HCEC 1CT (cell line): ENCODE results near the gene HGFAC.
A peak's percentile ranks its signal among the peaks of the same experiment; 100 is the strongest.
"Not testable (repeated sequence)": the region's sequence is repeated elsewhere in the genome, so short reads cannot be mapped to it uniquely, and the experiment has no call there.

Source experiments
- DNase-seq: peaks from one replicate; pipeline ENCODE4 v3.0.0-alpha.2; 2017

The HGFAC gene

DNA sequence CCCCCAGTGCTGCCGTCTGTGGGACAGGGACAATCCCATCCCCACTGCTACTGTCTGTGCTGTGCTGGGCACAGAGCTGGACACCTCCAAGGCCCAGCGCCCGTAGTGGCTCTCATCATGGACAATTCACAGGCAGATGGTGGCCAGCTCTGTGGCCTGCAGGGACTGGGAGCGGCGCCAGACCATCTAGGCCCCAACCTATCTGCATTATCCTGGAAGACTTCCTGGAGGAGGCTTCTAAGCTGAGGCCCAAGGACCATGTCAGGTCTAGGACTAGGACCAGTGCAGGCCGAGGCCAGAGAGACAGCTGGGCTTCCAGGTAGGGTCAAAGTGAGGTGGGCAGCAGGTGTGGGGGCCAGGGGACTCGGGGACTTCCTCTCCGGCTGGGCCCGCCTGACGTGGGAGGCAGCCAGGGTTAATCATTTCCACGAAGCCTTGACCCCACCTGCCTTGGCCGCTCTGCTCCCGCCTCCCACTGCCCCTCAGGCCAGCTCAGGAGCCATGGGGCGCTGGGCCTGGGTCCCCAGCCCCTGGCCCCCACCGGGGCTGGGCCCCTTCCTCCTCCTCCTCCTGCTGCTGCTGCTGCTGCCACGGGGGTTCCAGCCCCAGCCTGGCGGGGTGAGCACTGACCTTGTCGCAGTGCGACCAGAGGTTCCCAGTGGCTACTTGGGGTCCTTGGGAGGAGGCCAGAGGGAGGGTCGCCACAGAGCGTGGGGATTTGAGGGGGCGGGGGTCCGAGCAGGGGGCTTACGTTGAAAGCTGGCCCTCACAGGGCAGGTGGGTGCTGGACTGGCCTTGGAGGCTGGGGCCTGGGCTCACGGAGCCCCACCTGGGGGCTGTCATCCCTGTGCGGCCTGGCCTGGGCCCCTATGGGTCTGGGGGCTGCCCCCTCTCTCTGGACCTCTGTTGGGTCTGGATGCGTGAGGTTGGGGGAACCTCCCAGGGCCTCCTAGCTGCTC lies at the start of gene HGFAC:
Gene HGFAC, plus strand, starts transcription at position 468 of the 959 bp plus-strand sequence. Its CDS starts 34 bp downstream, at position 502.
- DNase-seq = no peak

DNA sequence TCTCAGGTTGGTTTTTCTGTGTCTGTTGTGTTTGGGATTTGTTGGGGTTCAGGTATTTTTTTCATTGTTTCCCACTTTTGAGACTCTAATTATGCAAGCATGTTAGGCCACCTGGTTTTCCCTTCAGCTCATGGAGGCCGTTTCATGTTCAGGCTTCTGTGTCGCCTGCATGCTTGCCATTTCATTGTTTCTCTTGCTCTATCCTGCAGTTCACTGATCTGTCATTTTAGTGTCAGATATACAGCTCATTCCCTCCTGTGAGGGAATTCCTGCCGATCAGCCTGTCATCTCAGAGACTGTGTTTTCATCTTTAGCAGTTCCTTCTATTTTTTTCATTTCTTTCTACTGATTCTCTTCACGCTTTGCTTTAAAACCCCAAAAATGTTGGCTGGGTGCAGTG lies 49.4 kb upstream of the HGFAC start:
- DNase-seq = no peak

DNA sequence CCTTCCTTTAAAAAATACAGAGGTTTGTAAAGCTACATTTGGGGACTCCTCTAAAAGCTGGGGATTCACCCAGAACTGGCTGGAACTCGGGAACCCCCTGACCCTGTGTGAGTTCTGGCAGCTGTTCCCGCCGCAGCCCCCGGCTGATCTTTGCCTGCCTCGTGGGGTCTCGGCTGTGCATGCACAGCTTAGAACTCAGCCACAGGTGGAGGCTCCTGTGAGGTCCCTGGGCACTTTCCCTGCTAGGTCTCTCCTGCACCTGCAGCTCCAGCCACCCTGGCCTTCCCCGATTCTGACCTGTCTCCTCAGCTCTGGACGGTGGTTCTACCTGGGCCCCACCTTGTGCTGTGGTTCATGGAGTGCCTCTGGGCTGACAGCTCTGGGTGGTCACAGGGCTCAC lies 48.6 kb upstream of the HGFAC start:
- no peak for DNase-seq

DNA sequence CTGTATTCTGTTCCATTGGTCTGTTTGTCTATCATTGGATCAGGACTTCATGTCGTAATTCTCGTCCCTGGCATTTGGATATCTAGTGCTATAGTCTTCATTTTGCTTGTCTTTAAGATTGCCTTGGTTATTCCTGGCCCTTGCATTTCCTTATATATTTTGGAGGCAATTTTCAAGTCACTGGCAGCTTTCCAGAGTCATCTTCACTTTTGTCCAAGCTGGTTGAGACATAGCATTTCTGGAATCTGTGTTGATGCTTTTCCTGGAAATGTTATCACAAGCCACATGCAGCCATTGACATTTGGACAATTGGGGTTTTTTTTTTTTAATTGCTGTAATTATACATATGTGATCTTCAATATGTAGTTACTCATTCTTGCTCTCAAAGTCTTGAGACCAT lies 45.2 kb upstream of the HGFAC start:
- no peak for DNase-seq

DNA sequence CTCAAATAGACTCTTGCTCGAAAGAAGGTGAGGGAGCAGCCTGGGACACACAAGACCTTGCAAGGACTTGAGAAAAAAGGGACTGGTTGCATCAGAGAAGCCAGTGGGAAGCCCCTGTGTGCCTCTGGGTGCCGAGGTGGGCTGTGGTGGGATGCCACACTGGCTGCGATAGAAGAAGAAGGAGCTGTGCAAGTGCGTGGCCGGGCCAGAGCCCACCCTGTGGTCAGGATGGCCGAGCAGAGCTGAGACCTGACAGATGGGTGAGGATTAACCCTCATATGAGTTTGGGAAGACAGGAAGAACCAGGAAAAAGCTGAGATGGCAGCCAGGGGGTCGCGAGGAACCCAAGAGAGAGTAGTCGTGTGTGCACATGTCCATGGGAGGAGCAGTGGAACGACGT lies 44.6 kb upstream of the HGFAC start:
- DNase-seq = no peak

DNA sequence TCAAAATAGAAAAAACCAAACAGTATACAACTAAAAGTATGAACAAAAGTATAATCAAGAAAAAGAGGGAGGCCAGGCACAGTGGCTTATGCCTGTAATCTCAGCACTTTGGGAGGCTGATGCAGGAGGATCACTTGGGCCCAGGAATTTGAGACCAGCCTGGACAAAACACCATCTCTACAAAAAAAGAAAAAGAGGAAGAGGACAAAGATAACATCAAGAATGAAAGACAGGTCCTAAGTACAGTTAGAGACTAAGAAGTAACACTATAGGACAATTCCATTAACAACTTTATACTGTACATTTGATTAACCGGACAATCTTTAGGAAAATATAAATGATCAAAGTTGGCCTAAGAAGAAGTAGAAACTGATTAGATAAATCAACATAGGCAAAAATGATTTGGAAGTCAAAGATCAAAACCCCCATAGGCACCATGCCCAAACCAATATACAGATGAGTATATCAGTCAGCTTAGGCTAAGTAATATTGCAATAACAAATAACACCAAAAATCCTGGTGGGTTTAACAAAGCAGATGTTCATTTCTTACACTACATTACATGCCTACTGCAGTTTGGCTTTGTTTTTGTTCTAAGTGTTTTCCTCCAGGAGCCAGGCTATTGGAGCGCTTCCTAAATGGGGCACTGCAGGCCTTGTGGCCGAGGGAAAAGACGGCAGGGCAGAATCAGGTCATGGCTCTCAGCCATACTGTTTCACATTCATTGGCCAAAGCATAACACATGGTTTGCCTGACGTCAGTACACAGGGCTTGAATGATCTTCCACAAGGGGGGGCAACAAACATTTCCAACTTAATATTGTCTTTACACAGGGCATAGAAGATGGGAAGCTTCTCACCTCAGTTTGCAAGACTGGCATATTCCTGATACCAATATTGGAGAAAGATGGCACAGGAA lies 42.2 kb upstream of the HGFAC start:
- DNase-seq = no peak

DNA sequence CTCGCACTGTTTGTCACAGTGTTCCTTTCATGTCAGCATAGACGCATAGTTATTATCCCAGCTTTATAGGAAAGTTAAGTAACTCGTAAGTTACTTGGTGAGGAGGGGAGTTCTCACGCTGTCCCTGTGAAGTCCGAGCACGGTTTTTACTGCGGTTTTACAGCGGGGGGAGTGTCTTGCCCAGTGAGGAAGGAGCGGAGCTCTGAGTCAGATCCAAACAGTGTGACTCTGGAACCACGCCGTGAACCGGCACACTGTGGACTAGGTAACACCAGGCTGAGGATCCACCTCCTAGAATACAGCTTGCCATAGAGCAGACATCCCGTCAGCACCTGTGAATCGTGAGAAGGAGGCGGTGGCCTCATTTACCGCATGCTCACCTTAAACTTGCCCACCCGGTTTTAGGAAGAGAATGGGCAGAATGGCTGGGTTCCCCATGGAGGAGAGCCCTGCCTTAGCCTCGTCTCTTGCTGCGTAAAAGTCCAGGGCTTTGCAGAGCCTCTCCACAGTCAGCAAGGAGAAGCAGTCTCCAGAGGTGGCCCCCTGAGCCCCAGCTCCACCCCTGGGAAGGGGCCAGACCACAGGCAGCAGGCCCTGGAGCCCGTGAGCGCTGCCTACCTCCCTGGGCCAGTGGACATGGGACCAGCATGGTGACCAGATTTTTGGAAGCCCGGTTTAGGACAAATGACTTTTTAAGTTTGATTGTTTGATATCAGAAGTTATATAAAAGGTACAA lies 40.2 kb upstream of the HGFAC start:
- DNase-seq = no peak

DNA sequence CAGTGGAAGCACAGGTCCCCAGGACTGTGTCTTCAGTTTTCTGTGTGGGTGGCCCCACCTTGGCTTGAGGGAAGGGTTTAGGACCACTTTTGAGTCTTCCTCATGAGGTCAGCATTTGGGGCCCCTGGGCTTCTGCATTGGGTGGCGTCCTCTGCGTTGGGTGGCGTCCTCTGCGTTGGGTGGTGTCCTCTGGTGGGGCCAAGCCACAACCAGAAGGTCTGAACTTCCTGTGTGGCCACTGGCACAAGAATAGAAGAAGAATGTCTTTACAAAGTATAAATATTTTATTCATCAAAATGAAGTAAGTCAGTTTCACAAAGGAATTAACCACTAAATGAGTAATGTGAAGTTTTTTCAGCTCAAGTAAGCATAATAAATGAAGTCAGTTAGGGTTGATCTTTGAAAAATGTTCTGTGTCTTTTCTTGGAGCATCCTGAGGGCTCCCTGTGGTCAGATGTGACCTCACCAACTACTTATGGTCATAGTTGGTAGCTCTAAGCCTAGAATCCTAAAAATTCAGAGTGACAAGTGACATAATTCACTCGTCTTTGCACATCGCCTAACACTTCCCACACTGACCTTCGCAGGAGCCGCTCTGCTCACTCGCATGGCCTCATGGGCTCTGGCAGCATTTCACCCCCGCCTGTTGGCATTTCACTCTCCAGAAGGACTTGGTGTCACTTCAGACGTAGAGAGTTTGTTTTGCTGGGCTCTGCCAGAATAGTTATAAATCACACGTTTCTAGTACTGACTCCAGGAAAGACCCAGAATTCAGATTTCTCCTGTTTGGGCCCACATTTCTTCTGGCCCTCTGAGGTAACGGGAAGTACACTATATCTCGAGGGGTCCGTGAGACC lies 39.0 kb upstream of the HGFAC start:
- DNase-seq = peak; percentile 11

DNA sequence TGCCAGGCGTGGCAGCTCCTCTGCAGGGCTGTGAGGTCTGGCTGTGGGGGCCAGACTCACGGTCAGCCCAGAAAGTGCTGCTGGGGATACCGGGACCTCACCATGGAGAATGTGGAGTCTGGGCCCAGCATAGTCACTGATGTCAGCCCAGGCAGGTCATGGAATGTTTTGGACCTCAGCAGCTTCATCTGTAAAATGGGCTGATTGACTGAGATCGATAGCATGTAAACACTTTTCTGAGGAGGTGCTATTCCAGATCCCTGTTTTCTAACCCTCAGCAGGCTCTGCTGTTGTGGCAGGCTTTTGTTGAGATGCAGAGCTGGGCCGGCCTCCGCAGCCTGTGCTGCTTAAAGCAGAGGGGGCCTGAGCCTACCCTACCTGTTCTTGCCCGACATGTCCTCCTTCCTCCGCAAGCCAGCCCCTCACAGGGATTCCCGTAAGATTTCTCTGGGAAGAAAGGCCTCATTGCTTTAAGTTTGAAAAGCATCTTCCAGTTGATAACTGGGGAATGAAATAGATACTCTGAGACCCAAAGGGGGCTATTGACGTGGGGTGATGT lies 38.3 kb upstream of the HGFAC start:
- no peak for DNase-seq

DNA sequence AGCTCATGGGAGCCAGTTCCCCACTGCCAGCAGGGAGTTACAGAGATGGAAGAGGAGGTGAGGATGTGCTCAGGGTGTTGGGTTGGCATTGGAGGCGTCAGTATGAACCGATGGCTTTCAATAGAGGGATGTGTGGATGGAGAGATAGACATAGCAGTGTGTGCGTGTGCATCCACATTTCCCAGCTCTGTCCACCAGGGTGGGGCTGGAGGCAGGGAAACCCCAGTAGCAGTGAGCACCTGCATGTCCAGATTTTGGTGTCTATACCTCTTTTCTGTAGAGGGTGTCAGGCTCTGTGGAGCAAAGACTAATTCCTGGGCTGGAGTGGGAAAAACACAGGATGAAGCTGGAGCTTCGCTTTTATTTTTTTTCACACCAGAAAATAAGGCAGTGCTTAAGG lies 37.2 kb upstream of the HGFAC start:
- DNase-seq = no peak

DNA sequence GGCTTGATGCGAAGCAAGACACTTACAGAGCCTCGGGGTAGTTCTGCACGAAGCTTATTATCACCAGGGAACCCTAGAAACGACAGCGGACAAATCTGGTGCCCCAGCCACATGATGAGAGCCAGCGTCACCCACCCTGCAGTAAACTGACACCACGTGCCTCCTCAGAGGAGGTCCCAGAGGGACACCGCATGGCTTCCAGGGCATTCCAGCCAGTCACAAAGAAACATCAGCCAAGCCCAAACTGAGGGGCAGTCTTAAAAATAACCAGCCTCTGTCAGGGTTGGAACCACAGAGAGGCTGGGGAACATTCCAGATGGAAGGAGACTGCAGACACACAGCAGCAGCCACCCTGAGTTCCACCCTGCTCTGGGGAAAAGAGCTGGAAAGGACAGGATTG lies 36.6 kb upstream of the HGFAC start:
- DNase-seq = no peak

DNA sequence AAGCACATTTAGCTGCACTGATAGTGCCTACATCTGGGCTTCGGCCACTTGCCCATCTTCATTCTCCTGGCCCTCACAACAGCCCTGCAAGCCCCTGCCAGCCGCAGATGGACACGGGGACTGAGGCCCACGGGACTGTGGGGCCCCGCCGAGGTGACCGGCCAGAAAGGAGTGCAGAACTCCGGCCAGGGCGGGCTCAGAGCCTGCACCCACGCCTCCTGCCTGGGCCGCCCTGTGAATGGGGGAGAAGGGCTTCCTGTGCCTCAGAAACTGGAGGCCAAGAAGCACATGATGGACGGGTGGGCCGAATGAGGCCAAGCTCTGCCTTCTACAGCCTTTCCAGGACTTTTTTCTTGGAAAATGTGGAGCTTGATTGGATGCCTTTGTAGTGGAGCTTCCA lies 35.7 kb upstream of the HGFAC start:
- no peak for DNase-seq

DNA sequence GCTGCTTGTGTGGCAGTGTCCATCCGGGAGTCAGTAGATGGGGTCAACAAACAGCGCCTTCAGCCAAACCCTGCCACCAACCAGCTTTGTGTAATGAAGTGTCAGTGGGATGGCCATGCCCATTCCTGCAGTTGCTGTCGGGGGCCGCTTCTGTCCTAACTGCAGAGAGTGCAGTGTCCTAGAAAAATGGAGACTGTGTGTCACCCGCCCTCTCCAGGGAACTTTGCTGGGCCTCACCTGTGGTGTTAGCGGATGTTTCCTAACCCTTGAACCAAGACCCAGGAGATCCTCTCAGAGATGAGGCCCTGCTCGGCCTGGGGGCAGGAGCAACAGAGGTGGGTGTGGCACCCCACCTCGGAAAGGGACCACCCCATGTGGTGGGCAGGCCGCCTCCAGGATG lies 35.3 kb upstream of the HGFAC start:
- DNase-seq = no peak

DNA sequence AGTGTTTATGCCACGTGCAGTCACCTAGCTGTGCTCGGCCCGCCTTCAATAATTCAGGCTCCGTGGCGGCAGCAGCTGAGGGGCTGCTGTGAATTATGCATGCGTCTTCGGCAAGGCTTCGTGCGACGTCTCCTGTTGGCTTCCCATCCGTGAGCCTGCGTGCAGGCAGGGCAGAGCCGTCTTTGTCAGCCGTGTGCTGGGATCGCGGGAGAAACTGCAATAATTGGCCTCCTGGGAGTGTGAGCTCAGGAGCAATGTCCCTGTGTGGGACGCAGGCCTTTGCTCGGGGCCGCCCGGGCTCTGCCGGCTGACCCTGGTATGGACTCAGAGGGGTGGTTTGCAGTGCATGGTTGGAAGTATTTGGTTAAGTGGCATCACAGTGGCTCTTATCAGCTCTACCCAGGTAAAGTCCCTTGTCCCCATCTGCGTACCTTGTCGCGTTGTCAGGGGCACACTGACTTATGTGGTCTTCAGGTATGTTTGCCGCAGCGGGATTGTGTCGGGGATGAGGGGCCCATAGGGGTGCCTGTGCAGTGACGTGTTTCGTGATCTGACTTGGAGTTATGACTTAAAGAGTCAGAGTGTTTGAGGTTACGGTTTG lies 34.5 kb upstream of the HGFAC start:
- no peak for DNase-seq

DNA sequence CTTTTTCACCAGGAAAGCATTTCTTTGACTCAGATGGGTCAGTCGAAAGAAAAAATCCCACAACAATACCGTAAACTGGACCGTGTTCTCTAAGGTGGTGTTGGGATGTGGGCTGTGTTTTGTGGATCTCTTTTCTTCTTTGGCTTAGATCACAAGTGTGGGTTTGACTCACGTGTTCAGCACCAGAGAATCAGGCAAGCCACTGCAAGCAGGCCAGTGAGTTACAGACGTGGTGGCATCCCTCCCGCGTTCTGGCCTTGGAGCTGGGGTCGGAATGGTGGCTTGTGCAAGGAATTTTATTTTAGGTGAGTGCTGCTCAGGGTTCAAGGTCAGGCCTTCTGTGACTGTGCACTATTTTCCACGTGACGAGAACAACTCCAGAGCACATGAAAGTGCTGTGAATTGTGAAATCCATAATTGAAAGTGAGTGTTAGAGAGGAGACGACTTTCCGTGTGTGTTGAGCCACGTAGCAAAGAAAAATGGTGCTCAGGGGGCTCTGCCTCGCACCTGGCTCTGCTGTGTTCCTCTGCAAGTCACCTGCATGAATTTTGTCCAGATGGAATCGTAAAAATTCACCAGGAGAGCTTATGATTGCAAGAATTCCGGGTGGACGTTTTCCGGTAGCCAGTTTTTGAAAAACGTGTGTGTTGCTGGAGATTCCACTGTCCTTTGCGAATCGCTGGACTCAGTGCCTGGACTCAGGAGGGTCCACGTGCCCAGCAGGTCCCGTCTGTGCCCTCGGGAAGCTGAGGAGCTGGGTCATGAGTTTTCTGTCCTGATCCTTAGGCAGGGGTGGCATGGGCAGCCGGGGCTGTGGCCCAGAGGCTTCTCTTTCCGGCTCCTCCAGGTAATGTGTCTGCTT lies 33.6 kb upstream of the HGFAC start:
- DNase-seq = no peak

DNA sequence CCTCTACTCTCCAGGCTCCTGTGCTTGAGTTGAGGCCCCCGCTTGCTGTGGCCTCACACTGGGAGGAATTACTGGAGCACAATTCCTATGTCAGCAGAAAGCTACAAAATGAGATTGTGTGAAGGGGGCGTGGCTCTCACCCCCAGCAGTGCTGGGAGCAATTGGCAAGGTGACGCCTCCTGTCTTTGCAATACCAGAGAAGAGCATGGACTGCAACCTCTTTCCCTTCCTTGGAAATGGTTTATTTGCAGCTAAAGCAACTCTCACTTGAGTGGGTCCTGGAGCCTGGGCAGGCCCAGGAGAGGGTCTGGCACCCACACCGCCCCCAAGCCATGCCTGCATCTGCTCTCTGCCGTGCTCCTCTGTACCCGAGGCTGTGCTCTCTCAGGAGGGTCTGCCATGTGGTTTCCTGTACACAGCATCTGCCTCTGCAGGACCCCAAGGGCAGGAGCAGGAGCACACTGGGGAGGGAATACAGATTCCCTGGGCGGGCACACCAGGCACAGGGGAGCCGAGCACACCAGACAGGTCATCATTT lies 32.9 kb upstream of the HGFAC start:
- no peak for DNase-seq

DNA sequence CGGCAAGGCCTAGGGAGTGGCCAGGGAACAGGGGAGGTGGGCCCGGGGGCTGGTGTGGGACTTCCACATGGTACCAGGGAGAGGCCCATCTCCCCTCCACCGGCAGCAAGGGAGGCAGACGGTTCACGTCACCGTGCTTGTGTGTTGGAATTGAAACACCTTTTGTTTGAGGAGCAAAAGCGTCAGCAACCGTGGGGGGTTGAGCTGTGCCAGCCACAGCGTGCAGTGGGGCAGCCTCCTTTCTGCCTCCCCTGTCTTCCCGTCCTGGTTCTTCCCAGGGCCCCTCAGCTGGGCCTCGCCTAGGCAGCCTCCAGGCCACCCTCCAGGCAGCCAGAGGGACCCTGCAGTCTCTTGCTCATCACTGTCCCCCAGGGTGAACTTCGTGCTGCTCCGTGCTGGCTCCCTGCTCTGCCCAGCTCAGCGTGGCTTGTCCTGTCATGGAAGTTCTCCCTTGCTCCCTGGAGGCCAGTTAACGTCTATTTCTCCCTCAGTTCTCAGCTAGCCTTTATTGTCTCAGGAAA lies 32.1 kb upstream of the HGFAC start:
- DNase-seq = no peak

DNA sequence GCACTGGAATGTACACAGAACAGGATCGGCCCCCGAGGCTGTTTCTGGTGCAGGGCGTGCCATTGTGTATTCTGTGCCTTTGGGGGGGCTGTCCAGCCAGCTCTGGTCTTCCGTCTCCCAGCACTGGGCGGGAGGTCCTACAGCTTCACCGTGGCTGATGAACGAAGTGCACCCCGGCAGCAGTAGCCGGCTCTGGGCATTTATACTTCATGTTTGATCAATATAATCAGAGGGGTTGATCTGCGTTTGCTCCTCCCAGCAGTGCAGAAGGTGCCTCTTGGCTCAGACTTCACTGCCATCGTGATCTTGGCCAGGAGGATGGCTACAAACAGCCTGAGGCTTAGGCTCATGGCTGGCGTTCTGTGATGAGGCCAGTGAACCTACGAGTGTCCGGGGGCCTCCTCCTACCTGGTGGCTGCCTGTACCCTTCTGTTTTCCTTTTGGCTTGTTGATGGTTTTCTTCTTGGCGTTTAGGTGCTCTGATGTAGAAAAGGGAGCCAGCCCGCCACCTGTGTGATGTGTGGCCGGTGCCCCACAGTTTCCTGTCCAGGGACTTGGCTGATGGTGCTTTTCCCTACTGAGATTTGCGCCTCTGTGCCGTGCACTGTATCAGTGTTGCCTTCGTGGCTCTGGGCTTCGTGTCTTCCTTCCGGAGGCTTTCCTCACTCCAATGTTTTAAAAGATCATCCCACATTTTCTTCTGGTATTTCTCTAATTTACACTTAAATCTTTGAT lies 31.2 kb upstream of the HGFAC start:
- DNase-seq = no peak

DNA sequence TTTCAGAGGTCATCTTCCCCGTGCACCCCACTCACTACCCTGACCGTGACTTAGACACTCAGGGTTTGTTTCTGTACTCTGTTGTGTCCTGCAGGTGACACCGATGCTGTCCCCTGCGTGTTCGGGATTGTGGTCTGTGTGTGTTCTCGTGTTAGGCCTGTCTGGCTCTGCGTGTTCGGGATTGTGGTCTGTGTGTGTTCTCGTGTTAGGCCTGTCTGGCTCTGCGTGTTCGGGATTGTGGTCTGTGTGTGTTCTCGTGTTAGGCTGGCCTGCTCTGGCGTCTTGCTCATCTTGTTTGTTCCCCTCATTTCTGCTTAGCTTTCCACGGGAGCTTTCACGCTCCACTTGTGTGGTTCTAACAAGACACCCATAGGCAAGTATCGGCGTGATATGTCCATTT lies 30.6 kb upstream of the HGFAC start:
- not testable (repeated sequence) for DNase-seq
